Neural crest cell (in vitro differentiated cells): Measurements from ENCODE around the gene SYT8. TPM values are rescaled to one million over a fixed set of nuclear protein-coding genes. Genes with fewer than 3 reads are reported as not detected.

ENCODE experiments used
- DNase-seq: peaks from one replicate; pipeline ENCODE4 v3.0.0; 2021; ENCODE audit warnings: low read depth, mixed read lengths, low spot score
- H3K27ac Mint-ChIP-seq: one replicate; pipeline ENCODE4 v1.8.0; 2021; ENCODE audit warnings: mild to moderate bottlenecking, mixed read lengths; ENCODE audit not compliant: unreplicated experiment
- H3K27me3 Mint-ChIP-seq: 2 replicates; pipeline ENCODE4 v1.8.0; 2021; ENCODE audit warnings: low read depth, mild to moderate bottlenecking, mixed read lengths
- H3K36me3 Mint-ChIP-seq: 2 replicates; pipeline ENCODE4 v1.8.0; 2021; ENCODE audit warnings: low read depth, mild to moderate bottlenecking, mixed read lengths
- H3K4me1 Mint-ChIP-seq: 2 replicates; pipeline ENCODE4 v1.8.0; 2021; ENCODE audit warnings: mixed read lengths
- H3K4me3 Mint-ChIP-seq: one replicate; pipeline ENCODE4 v1.8.0; 2021; ENCODE audit warnings: mild to moderate bottlenecking, mixed read lengths
- H3K9me3 Mint-ChIP-seq: 2 replicates; pipeline ENCODE4 v1.8.0; 2021; ENCODE audit warnings: mixed read lengths
- CTCF ChIP-seq: fragments of 200-600 bp; sonication (generic); conservative IDR thresholded peaks from 2 replicates; pipeline ENCODE4 v1.5.0; 2021; ENCODE audit warnings: antibody characterized with exemption, mild to moderate bottlenecking
- total RNA-seq: library from RNA; stranded (reverse); gene quantifications from 2 replicates; pipeline ENCODE4 v1.2.1, GENCODE V29; 2021

The SYT8 gene
- total RNA-seq, 1 donor from 2014 or later, result not detected

- no peak for DNase-seq
- Mint-ChIP-seq H3K36me3 (no peaks in the 10 kb centered on the region), H3K4me1 (peaks cover 6% of the 10 kb centered on the region), H3K9me3 (peaks cover 3% of the 10 kb centered on the region), H3K27me3 (no peaks in the 10 kb centered on the region), H3K4me3 (no peak overlapping the region), H3K27ac (no peak overlapping the region)
- TF ChIP-seq CTCF, result no peak
These were observed 19.5 kb upstream of the SYT8 start for GRCh38 chr11:1815311-1815710.

DNA sequence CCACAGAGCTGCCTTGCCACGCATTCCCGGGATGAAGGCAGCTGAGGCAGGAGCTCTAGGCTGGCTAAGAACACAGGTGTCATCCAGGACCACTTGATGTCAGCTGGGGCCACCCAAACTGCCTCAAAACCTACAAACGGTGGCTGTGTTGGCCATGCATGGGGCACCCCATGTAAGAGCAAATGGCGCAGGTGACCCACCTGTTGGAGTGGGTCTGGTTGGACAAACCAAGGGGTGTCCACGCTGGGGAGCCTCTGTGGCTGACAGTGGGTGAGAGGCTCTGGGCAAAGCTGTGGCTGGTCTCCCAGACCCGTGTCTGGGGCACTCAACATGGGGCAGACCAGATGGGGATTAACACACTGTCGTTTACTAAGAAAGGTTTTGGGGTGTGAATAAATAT is 19.0 kb upstream of the SYT8 start:
- no peak for DNase-seq
- H3K4me3 Mint-ChIP-seq, result no peak overlapping the region

DNA sequence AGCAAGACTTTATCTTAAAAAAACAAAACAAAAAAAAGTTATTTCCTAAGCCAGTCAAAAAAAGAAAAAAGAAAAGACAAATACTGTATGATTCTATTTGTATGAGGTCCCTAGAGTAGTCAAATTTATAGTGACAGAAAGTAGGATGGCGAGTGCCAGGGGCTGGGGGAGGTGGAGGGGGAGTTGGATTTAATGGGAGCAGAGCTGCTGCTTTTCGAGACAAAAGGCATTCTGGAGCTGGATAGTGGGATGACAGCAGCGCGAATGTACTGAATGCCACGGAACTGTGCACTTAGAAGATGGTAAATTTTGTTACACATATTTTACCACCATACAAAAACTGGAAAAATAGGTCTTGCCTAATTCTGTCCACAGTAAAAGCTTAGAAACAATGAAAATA is 17.8 kb upstream of the SYT8 start:
- no peaks in the 10 kb centered on the region for H3K27me3 Mint-ChIP-seq
- peak overlapping the region; percentile 27 for H3K27ac Mint-ChIP-seq
- no peak for TF ChIP-seq CTCF
- peaks cover 6% of the 10 kb centered on the region for H3K4me1 Mint-ChIP-seq
- no peaks in the 10 kb centered on the region for H3K36me3 Mint-ChIP-seq
- H3K4me3 Mint-ChIP-seq, result no peak overlapping the region
- no peak for DNase-seq
- peaks cover 9% of the 10 kb centered on the region for H3K9me3 Mint-ChIP-seq

More for the DNA sequence above, 19.0 kb upstream of the SYT8 start:
- no peak for TF ChIP-seq CTCF
- Mint-ChIP-seq H3K36me3 (no peaks in the 10 kb centered on the region), H3K9me3 (peaks cover 3% of the 10 kb centered on the region), H3K4me1 (peaks cover 6% of the 10 kb centered on the region), H3K27ac (no peak overlapping the region), H3K27me3 (no peaks in the 10 kb centered on the region)

DNA sequence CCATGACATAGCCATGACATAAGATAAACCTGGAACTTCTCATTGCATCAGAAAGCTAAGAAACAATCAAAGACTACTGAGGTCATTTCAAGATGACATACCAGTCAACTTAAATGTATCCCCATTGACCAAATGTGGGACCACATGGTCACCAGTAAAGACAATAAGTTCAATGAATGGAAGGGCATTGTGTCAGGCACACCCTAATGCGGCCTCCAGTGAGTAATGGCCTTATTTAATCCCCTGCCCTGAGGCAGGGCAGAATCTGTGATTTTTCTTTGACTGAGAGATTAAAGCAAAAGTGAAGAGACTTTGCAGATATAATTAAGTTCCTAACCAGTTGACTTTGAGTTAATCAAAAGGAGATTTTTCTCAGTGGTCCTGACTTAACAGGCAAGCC is 17.3 kb upstream of the SYT8 start:
- TF ChIP-seq CTCF, result no peak
- H3K27ac Mint-ChIP-seq, result no peak overlapping the region
- H3K36me3 Mint-ChIP-seq, result no peaks in the 10 kb centered on the region
- H3K4me1 Mint-ChIP-seq, result peaks cover 6% of the 10 kb centered on the region
- H3K27me3 Mint-ChIP-seq, result no peaks in the 10 kb centered on the region
- no peak overlapping the region for H3K4me3 Mint-ChIP-seq
- no peak for DNase-seq
- peaks cover 9% of the 10 kb centered on the region for H3K9me3 Mint-ChIP-seq

DNA sequence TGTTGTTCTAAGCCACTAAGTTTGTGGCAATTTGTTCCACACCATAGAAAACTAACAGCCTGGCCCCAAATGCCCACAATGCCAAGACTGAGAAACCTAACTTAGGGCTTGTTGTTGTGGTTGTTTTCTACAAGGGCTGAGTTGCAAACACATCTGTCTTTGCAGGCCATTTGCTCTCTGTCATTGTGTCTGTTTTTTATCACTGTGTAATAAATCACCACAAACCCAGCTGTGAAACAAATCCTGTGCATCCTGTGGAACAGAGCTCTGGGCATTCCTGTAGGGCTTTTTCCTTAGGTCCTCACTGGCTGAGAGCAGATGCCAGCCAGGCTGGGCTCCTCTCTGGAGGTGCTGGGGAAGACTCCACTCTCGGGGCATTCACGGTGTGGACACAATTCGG is 15.7 kb upstream of the SYT8 start:
- peaks cover 6% of the 10 kb centered on the region for H3K4me1 Mint-ChIP-seq
- no peak for TF ChIP-seq CTCF
- H3K27me3 Mint-ChIP-seq, result no peaks in the 10 kb centered on the region
- H3K27ac Mint-ChIP-seq, result no peak overlapping the region
- DNase-seq, result no peak
- no peaks in the 10 kb centered on the region for H3K36me3 Mint-ChIP-seq
- no peak overlapping the region for H3K4me3 Mint-ChIP-seq
- H3K9me3 Mint-ChIP-seq, result peaks cover 6% of the 10 kb centered on the region
